Left forelimb (tissue), 1 donor: ENCODE results near the gene GH2.
"Not testable (repeated sequence)": the region's sequence is repeated elsewhere in the genome, so short reads cannot be mapped to it uniquely, and the experiment has no call there.

ENCODE experiments used
- DNase-seq: peaks from one replicate; pipeline ENCODE4 v3.0.0-alpha.2; 2018; ENCODE audit warnings: low spot score

The GH2 gene

DNA sequence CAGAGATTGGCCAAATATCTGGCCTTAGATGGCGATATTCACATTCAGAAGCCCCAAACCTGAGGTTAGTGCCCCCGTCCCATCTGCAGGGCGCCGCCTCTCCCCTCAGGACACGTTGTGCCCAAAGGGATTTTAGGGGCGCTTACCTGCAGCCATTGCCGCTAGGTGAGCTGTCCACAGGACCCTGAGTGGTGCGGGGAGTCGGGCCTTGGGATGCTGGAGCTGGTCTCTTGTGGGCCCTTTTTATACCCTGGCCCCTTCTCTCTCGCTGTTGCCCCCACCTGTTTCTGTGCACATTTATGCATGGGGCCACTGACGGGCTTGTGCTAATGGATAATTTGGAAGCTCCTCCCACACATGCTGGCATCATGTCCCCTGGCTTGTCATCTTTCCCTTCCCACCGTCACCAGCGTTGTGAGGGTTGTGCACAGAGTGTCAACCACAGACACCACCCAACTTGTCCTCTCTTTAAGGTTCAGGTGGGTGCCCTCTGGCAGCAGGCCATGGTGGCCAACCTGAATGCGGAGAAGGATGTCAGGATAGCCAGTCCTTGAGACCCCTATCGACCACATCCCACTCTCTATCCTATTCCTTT, 29.4 kb upstream of the GH2 start, which contains the start of gene CSHL1:
Gene CSHL1 (minus strand): TSS at position 218 of the 595 bp plus-strand sequence. CDS start 62 bp downstream, at position 156.
- DNase-seq: no peak

DNA sequence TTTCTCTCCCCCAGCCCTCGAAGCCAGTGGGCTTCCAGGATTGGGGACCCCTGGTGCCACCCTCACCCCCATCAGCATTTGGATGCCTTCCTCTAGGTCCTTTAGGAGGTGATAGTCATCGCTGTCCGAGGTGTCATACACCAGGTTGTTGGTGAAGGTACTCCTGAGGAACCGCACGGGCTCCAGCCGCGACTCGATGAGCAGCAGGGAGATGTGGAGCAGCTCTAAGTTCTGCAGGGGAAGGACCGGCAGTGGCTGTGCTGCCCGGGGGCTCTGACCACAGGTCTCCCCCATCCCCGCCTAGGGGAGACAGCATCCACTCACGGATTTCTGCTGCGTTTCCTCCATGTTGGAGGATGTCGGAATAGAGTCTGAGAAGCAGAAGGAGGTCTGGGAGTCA, 28.4 kb upstream of the GH2 start:
- no peak for DNase-seq

DNA sequence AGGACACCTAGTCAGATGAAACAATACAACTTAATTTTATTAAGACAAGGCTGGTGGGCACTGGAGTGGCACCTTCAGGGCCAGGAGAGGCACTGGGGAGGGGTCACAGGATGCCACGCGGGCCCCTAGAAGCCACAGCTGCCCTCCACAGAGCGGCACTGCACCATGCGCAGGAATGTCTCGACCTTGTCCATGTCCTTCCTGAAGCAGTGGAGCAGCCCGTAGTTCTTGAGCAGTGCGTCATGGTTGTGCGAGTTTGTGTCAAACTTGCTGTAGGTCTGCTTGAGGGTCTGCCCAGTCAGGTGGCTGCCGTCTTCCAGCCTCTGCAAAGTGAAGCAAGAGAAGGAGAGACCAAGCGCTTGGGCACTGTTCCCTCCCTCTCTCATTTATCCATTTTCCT, 27.8 kb upstream of the GH2 start:
- DNase-seq: not testable (repeated sequence)

DNA sequence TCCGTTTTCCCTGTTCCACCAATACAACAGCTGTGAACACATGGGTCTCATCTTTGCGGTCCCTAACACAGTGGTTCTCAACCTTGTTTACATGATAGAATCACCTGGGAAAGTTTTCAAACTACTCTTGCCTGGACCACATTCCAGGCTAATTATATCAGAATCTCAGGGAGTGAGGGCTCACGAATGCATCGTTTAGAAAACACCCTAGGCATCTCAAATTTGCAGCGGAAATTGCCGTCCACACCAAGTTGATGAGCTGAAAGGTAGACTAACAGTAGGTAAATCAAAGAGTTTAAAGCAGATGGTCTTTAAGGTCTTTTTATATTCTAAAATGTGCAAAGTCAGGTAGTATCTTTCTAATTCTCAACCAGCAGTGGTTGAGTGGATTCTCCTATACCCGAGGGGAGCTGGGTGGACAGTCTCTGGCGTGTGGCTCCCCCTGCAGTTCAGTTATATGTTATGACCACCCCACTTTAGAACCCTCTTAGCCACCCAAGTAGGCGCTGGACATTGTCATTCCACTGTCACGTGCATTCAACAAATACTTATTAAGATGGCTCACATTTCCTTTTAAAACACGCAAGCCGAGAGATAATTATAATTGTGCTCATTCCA, 25.5 kb upstream of the GH2 start:
- DNase-seq: not testable (repeated sequence)

DNA sequence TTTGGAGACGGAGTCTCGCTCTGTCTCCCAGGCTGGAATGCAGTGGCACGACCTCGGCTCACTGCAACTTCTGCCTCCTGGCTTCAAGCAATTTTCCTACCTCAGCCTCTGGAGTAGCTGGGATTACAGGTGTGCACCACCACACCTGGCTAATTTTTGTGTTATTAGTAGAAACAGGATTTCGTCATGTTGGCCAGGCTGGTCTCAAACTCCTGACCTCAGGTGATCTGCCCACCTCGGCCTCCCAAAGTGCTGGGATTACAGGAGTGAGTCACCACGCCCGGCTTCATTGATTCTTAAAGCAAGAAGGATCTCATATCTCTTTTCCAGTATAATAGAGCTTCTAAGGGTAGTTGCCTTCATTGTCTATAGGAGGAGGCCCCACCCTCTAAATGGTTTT, 23.1 kb upstream of the GH2 start:
- not testable (repeated sequence) for DNase-seq

DNA sequence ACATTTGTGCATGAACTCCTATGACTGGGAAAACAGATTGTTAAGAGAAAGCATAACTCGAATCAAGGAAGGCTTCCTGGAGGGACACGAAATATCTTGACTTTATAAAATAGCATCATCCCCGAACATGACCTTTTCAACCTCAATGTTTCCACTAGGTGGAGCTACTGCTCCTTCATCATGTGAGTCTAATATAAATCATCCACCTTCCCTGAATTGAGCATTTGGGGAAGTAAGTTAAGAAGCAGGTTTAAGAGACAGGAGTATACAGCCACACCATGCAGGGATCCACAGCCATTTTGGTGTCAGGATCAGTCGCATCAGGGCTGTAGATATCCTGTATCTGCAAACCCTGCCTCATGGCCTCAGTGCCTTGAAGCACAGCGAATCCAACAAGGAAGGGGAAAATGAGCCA, 22.1 kb upstream of the GH2 start:
- DNase-seq: not testable (repeated sequence)

DNA sequence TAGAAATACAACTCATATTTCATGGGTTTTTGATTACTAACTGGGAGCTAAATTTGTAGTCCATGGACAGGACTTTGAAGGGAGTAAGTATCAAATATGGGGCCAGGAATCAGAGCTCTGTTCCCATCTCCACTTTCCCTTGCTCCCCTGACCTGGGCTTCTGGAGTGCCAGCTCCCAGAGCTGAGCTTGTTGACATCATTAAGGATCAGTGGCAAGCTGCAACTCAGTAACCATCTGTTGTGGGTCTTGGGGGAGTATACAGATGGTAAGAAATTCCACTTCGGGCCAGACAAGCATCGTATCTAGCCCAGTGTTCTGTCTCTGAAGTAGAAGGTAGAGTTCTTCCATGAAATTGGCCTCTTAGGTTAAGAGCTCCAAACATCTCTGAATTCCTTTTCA, 20.2 kb upstream of the GH2 start:
- DNase-seq: not testable (repeated sequence)

DNA sequence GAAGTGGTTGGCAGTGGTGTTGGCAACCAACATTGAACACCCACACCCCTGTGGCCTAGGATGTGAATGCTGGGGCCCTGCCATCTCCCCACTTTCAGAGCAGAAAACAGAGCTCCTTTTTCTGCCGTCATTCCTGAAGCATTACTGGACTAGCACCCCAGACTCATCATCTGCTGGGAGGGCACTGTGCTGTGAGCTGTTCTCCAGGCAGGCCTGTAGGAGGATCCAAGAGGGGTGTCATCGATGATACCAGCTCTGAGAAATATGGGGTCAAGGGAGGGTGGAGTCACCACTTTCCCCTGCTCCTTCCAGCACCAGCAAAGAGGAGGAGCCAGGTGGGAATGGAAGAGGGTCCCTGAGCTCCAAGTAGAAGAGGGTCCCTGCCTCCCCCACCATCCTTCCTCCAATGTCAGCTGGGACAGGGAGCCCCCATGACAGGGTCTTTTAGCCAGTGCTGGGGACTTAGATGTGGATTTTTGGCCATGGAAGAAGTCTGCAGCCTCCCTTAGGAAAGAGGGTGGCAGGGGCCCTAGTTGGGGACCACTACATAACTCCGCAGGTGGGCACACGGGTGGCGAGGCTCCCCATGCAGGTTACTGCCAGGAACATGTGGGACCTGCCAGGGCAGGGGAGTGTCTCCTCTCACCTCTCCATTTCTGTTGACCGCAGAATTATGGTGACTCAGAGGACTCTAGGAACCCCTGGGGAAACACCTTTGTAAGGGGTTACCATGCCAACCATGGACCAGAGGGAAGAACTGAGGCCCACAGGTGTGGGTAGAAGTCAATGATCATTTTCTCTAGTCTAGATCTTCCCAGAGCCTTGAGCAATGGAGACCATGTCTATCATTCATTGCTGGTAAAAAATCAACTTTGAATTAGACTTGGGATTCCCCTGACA, 17.4 kb upstream of the GH2 start:
- not testable (repeated sequence) for DNase-seq

DNA sequence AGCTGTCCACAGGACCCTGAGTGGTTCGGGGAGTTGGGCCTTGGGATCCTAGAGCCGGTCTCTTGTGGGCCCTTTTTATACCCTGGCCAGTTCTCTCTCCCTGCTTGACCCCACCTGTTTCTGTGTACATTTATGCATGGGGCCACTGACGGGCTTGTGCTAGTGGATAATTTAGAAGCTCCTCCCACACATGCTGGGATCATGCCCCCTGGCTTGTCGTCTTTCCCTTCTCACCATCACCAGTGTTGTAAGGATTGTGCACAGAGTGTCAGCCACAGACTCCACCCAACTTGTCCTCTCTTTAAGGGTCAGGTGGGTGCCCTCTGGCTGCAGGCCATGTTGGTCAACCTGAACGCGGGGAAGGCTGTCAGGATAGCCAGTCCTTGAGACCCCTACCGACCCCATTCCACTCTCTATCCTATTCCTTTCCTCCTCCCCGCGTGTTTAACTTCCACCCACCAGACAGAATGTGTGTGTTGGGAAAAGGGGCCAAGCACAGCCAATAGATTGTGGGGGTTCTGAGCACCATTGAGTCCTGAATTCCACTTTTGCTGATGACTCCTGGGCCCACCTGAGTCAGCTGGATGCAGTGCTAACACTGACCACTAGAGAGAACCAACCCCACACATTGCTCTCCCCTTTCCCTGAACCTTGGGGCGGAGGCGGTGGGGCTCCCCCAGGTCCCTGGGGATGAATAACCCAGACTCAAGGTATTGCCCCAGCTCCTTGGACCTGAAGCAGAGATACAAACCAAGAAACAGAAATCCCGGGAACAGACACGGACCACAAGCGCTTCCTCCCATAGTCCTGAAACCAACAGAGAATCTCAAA, 15.0 kb upstream of the GH2 start, which contains the start of gene CSH1:
Gene CSH1 (minus strand): TSS at position 51 of the 831 bp plus-strand sequence. CDS start 63 bp downstream, outside the sequence.
- DNase-seq: not testable (repeated sequence)

DNA sequence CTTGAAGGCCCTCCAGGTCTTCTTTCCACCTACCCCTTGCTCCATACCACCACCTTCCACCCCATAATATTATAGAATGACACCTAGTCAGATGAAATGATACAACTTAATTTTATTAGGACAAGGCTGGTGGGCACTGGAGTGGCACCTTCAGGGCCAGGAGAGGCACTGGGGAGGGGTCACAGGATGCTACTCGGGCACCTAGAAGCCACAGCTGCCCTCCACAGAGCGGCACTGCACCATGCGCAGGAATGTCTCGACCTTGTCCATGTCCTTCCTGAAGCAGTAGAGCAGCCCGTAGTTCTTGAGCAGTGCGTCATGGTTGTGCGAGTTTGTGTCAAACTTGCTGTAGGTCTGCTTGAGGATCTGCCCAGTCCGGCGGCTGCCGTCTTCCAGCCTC, 13.1 kb upstream of the GH2 start:
- DNase-seq: not testable (repeated sequence)

DNA sequence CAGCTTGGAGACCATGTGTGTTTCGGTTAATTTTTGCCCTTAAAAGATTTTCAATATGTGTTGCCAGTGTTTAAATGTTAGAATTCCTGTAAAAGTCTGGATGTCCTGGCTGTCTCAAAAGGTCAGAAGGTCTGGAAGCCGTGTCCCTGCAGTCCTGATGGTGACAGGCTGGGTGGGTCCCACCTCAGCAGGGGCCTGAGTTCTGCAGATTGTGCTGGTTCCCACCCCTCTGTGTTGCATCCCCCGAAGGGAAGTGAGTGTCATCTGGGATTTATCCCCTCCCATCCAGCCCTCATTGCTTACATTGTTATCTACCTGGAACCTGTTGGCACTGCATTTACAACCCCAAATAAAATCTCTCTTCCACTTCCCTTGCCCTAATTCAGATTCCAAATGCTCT, 12.3 kb upstream of the GH2 start:
- not testable (repeated sequence) for DNase-seq

DNA sequence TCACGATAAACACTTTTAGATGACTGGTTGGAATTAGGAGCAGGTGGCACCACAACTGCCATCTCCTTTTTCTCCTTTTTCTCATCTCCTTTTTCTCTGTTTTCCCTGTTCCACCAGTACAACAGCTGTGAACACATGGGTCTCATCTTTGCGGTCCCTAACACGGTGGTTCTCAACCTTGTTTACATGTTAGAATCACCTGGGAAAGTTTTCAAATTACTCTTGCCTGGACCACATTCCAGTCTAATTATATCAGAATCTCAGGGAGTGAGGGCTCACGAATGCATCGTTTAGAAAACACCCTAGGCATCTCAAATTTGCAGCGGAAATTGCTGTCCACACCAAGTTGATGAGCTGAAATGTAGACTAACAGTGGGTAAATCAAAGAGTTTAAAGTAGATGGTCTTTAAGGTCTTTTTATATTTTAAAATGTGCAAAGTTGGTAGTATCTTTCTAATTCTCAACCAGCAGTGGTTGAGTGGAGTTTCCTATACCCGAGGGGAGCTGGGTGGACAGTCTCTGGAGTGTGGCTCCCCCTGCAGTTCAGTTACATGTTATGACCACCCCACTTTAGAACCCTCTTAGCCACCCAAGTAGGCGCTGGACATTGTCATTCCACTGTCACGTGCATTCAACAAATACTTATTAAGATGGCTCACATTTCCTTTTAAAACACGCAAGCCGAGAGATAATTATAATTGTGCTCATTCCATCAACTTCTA, 10.7 kb upstream of the GH2 start:
- not testable (repeated sequence) for DNase-seq

DNA sequence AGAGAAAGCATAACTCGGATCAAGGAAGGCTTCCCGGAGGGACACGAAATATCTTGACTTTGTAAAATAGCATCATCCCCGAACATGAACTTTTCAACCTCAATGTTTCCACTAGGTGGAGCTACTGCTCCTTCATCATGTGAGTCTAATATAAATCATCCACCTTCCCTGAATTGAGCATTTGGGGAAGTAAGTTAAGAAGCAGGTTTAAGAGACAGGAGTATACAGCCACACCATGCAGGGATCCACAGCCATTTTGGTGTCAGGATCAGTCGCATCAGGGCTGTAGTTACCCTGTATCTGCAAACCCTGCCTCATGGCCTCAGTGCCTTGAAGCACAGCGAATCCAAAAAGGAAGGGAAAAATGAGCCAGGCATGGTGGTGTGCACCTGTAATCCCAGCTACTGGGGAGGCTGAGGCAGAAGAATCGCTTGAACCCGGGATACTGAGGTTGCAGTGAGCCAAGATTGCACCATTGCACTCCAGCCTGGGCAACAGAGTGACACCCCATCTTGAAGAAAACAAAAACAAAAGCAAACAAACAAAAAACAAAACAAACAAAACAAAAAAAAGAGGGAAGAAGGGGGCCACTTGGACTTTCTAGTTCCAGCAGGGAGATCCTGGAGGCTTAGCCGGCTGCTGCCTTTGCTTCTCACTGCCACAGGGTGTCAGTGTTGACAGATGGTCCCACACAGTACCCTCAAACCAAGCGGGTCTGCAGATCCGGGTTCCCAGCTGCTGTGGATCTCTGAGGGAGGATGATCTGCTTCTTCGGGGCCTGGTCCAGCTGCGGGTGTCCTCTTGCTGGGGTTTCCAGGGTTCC, 7.5 kb upstream of the GH2 start:
- not testable (repeated sequence) for DNase-seq

DNA sequence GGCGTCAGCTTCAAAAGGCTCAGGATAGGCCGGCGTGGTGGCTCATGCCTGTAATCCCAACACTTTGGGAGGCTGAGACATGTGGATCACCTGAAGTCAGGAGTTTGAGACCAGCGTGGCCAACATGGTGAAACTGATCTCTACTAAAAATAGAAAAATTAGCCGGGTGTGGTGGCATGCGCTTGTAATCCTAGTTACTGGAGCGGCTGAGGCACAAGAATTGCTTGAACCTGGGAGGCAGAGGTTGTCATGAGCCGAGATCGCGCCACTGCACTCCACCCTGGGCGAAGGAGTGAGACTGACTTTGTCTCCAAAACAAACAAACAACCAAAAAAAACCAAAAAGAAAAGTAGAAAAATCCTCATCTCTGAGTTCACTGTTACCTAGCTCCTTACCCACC, 3.4 kb upstream of the GH2 start:
- DNase-seq: not testable (repeated sequence)

DNA sequence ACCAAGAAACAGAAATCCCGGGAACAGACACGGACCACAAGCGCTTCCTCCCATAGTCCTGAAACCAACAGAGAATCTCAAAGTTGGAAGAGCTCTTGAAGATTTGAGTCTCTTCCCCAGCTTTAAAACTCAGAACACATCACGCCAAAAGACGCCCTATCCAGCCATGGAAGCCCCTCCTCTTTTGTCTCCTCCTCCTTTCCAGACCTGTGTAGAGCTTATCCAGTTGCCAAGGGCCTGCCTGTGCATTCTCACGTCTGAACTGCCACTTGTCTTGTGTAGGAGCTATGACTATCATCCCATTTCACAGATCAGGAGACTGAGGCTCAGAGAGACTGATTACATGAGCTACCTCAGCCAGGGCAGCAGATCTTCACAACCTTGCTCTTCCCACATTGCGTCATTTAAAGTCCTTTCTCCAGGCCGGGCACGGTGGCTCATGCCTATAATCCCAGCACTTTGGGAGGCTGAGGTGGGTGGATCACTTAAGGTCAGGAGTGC, 932 bp upstream of the GH2 start:
- not testable (repeated sequence) for DNase-seq

DNA sequence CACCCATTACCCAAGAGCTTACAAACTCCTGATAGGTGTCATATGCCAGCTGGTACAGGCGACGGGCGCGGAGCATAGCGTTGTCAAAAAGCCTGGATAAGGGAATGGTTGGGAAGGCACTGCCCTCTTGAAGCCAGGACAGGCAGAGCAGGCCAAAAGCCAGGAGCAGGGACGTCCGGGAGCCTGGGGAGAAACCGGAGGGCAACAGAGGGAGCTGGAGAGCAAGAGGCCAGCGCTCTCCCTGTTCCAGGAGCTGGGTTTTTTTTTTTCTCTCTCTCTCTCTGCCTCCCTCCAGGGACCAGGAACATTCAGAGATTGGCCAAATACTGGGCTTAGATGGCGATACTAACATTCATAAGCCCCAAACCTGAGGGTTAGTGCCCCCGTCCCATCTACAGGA, 407 bp downstream of the GH2 start:
- not testable (repeated sequence) for DNase-seq

DNA sequence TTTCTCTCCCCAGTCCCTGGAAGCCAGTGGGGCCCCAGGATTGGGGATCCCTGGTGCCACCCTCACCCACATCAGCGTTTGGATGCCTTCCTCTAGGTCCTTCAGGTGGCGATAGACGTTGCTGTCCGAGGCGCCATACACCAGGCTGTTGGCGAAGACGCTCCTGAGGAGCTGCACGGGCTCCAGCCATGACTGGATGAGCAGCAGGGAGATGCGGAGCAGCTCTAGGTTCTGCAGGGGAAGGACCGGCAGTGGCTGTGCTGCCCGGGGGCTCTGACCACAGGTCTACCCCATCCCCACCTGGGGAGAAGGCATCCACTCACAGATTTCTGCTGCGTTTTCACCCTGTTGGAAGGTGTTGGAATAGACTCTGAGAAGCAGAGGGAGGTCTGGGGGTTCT, 1.0 kb downstream of the GH2 start:
- DNase-seq: no peak

DNA sequence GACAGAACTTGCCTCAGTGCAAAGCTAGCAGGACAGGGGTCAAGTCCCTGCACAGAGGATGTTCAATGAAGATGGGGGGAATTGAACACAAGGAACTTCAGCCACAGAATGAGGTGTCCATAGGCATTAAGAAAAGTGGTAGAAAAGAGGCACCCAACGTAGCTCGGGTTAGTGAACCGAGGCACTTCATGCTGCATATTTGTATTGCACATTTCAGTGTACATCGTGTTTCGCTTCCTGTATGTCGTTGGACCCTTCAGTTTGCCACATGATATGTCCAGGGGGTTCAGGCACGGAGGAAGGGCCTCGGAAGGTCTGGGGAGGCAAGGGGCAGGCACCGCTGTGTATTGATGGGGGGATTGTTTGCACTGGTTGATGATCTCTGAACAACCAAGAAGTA, 3.3 kb downstream of the GH2 start:
- DNase-seq: not testable (repeated sequence)

DNA sequence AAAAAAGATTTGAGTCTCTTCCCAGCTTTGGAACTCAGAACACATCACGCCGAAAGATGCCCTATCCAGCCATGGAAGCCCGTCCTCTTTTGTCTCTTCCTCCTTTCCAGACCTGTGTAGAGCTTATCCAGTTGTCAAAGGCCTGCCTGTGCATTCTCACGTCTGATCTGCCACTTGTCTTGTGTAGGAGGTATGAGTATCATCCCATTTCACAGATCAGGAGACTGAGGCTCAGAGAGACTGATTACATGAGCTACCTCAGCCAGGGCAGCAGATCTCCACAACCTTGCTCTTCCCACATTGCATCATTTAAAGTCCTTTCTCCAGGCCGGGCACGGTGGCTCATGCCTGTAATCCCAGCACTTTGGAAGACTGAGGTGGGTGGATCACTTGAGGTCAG, 7.1 kb downstream of the GH2 start:
- not testable (repeated sequence) for DNase-seq

DNA sequence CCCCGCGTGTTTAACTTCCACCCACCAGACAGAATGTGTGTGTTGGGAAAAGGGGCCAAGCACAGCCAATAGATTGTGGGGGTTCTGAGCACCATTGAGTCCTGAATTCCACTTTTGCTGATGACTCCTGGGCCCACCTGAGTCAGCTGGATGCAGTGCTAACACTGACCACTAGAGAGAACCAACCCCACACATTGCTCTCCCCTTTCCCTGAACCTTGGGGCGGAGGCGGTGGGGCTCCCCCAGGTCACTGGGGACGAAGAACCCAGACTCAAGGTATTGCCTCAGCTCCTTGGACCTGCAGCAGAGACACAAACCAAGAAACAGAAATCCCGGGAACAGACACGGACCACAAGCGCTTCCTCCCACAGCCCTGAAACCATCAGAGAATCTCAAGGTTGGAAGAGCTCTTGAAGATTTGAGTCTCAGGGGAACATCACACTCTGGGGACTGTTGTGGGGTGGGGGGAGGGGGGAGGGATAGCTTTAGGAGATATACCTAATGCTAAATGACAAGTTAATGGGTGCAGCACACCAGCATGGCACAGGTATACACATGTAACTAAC, 7.6 kb downstream of the GH2 start:
- not testable (repeated sequence) for DNase-seq
